HepG2 (cell line): ENCODE results near the gene NR2F1-AS1.

Source experiments
- CTCF ChIP-seq: sonication (generic); formaldehyde crosslinking; IDR thresholded peaks from 2 replicates; pipeline ENCODE4 v1.5.0; 2020; ENCODE audit warnings: mild to moderate bottlenecking, missing genetic modification reagents, moderate library complexity
- ELF4 ChIP-seq: sonication (generic); formaldehyde crosslinking; IDR thresholded peaks from 2 replicates; pipeline ENCODE4 v1.5.0; 2020; ENCODE audit warnings: missing genetic modification reagents, mild to moderate bottlenecking, moderate library complexity, borderline replicate concordance
- ETV6 ChIP-seq: sonication (generic); formaldehyde crosslinking; conservative IDR thresholded peaks from 2 replicates; pipeline ENCODE4 v1.4.0; 2020; ENCODE audit warnings: missing genetic modification reagents
- FOSL1 ChIP-seq: sonication (generic); formaldehyde crosslinking; IDR thresholded peaks from 2 replicates; pipeline ENCODE4 v1.9.0; 2021; ENCODE audit warnings: missing genetic modification reagents, borderline replicate concordance
- HMGA1 ChIP-seq: sonication (generic); formaldehyde crosslinking; conservative IDR thresholded peaks from 2 replicates; pipeline ENCODE4 v1.4.0; 2020; ENCODE audit warnings: missing genetic modification reagents

- no peak for TF ChIP-seq CTCF (CRISPR knock-in tag)
- TF ChIP-seq HMGA1 (CRISPR knock-in tag) = no peak
- no peak for TF ChIP-seq ETV6 (CRISPR knock-in tag)
- TF ChIP-seq ELF4 (CRISPR knock-in tag) = no peak
- TF ChIP-seq FOSL1 (CRISPR knock-in tag) = no peak
These were observed 9.5 kb upstream of the NR2F1-AS1 start for GRCh38 chr5:93590493-93590892.
